HG03175 (cell line): ENCODE results near the gene NUDT3.

Source experiments
- ATAC-seq: cut with Tn5 transposase; IDR thresholded peaks from one replicate; pipeline ENCODE4 v1.9.1; 2021; ENCODE audit warnings: mild to moderate bottlenecking, moderate library complexity; ENCODE audit not compliant: unreplicated experiment

Gene NUDT3

DNA sequence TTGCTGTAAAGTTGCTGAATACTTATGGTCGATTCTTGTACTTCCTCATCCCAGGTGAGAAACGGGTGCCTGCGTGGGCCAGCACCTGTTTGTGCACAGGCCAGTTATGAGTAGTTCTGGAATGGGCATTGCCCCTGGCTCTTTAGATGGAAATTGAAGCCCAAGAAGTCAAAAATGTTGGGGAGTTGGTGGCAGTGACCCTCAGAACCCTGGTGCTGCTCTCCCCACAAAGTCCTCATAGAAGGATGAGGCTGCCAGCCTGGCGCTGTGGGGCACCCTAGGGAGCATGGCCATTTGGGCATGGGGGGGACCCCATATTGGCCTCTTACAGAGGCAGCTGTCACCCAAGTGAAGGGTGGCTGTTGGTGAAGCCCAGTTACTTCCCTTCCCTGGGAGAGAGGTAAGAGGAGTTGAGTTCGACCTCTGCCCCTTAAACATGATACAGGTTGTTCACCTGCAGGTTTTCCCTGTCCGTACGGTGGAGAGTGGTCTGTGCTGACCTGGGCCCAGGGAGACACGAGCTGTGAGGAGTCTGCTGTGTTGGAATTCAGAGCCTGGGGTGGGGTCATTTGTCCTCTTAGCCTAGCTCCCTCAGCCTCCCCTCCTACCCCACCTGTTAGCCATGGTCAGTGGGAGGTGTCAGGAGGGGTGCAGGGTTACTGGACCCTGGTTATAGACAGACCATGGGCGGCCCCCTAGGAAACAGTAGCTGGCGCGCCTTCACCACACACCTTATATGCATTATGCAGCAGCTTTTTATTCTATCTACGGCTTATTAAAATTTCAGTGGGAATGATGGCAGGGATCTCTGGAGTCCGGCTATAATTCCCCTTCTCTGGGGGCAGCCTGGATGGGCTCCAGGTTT, 150.9 kb downstream of the NUDT3 start:
- no peak for ATAC-seq

DNA sequence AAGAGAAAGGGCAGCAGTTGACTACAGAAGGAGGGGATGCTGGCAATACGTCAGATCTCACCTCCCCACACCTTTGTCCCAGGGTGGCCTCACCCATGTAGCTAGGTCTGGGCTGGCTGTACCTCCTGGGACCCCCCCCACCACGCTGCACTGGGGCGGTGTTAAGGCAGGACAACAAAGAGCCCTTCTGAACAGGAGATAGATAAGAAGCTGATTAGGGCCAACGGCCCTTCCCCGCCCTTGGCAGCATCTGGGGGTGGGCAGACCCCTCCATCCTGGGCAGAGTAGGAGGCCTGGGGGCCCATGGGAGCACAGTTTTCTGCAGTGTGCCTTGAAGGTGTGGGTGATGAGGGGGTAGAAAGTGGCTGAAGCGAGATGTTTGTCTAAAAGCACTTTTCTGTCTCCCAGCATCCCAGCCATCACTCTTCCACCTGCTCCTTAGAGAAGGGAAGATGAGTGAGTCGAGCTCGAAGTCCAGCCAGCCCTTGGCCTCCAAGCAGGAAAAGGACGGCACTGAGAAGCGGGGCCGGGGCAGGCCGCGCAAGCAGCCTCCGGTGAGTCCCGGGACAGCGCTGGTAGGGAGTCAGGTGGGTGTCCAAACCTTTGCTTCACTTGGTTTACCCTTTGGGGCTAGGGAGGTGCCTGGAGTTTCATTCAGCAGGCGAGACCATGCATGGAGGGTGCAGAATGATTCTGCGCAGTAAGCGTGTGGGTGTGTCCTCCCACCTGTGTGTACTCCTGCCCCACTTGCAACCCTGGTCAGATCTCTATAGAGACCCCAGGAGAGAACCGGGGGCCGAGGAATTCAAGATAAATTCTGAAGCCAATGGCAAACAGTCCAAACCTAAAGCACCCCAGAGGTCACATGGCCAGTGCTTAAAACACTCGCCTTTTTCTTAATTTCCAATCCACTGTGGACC, 151.9 kb downstream of the NUDT3 start:
- ATAC-seq, result no peak

DNA sequence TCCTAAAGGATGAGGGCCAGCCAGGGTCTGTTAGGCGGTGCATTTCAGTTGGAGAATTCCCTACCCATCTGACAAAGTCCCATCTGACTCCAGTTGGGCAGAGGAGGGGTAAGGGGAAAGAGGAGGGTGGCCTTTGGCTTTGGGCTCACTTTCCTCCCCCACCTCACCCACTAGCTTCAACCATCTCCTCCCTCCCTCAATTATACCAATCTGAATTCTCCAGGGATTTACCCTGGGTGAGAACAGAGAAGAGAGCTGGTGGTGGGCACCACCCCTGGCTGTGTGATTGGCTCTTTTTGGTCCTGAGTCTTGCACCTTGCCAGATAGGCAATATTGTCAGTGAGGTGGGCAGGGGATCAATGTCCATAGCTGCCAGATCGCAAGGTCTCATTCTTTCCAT, 152.6 kb downstream of the NUDT3 start:
- ATAC-seq, result no peak

DNA sequence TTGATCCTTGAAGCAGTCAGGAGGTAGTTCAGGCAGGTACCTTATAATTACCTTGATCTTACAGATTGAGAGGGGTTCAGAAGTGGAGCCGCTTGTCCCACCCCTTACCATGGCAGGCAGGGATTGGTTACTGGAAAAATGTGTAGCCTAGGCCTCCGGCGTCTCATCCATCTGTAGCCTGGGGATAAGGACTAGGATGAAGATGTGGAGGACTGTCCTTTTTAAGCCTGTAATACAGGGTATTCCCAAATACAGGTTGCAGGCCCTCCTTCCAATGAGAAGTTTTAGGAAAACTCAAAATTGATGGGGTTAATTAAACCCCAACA, 153.0 kb downstream of the NUDT3 start:
- no peak for ATAC-seq

DNA sequence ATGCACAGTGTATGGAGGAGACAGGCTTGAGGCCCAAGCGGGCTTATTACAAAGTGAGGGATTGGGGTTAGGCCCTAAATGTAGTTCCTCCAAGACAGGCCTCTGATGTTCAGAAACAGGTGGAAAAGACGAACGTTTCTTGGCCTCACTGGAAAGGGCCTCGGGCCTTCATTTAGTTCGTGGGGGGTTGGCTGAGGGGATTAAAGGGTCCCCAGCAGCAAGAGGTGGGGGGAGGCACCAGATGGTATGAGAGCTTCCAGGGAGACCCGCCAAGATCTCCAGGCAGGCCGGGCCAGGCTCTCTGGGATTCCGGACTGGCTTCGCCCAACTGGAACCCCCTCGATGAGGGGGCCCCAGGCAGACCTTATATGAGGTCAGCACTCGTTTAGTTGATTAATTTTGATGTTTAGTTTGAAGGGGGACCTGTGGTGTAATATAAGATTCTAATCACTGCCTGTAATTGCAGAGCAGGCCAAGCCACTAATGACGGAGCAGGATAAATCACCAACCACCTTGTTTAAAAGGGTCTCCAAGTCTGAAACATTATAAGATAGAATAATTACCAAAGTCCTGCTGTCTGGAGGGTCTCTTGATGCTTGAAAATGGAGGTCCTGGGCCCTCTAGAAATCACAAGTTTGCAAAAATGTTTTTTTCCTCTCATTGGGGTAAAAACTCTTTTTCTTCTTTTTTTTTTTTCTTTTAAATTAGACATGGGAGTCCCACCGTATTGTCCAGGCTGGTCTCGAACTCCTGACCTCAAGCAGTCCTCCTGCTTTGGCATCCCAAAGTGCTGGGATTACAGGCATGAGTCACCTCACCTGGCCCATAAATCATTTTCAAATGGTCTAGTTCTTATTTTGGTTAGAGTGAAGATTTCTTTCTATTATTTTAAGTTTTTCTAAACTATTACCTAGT, 153.6 kb downstream of the NUDT3 start:
- no peak for ATAC-seq

DNA sequence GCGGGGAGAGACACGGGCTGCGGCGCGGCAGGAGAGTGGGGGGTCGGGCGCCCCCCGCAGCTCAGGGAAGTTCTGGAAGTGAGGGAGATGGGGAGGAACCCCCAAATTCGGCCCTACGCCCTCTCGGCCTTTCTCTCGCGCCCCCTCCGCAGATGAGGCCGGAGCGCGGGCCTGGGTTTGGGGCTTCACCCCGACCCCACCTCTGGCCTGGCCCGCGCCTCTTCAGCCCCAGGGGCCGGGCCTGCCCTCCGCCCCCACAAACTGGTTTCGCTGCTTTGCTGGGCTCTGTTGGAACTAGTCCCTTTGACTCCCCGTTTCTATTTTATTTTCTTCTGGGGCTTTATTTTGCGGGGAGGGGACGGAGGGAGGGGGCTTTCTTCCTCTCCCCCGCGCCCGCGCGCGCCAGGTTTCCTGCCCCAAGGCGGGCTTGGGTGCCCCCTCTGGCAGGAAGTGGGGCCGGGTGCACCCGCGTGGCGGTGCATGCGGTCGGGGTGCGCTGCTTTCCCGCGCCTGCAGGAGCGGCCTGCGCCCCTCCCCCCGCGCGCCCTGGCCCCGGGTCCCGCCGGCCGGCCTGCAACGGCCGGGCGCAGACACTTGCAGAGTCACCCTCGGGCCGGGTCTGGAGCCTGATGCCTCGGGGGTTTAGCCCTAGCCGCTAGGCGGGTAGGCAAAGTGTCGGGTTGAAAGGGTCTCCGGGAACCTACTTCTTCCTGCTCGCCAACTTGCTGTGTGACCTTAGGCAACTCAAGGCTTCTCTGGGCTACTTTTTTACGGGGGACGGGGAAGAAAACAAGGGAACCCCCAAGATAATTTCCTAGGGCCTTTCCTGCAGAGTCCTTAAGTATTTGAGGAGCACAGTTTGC, 154.5 kb downstream of the NUDT3 start:
- no peak for ATAC-seq

DNA sequence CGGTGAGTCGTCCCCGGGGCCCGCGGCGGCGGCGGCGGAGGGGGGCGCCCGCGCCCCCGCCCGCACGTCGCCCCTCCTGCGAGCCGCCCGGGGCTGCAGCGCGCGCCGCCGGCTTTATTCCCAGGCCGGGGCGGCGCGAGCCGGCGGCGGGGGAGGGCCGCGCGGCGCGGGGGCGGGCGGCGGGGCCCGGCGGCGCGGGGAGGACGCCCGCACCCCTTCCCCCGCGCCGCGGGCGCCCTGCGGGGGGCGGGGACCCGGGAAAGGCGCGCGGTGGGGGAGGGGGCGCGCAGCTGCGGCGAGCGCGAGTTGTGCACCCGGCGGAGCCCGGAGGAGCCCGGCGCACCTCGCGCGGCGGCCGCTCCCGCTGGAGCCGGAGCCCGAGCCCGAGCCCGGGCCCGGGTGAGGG, 155.2 kb downstream of the NUDT3 start:
- peak; percentile 5 for ATAC-seq

DNA sequence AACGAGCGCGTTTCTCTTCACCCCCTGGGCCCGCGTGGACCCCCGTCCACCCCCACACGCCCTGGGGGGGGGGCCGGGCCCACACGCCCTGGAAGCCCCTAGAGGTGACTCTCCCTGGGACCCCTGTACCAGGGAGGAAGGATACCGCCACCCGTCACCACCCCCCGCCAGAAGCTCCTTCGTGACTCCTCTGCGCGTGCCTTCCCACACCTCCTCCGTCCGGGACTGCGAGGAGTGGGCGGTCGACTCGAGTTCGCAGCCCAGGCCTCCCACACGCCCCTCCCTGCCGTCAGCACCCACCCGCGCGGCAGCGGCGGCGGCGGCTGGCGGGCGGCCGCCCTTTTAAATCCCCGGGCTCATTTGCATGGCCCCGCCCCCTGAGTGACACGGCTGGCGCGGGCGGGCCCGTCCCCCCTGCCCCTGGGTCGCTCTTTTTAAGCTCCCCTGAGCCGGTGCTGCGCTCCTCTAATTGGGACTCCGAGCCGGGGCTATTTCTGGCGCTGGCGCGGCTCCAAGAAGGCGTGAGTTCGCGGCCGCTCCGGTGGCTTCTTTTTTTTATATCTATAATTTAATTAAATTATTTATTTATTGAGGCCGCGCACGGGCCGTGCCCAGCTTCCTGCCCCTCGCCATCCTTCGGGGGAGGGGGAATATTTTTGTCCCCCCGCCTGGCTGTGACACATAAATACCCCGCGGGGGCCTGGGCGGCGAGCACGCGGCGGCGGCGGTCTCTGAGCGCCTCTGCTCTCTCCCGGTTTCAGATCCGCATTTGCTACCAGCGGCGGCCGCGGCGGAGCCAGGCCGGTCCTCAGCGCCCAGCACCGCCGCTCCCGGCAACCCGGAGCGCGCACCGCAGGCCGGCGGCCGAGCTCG, 155.8 kb downstream of the NUDT3 start, which contains the start of gene HMGA1:
Gene HMGA1, plus strand, starts transcription at position 431 of the 873 bp plus-strand sequence. CDS start 3,908 bp downstream, outside the sequence.
- ATAC-seq, result peak; percentile 67

DNA sequence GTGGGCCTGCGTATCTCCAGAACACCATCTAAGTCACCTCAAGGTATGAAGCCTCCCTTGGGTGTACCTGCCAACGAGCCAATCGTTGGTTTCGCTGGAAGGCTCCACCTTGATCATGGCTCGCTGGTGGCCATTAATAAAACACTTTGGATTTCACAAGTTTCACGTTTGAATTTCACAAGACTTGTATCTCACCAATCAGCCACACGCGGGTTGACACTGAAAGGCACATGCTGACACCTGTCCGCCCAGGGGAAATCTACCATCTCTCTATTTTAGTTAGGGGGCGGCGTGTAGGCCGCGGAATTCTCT, 156.4 kb downstream of the NUDT3 start:
- peak; percentile 11 for ATAC-seq

DNA sequence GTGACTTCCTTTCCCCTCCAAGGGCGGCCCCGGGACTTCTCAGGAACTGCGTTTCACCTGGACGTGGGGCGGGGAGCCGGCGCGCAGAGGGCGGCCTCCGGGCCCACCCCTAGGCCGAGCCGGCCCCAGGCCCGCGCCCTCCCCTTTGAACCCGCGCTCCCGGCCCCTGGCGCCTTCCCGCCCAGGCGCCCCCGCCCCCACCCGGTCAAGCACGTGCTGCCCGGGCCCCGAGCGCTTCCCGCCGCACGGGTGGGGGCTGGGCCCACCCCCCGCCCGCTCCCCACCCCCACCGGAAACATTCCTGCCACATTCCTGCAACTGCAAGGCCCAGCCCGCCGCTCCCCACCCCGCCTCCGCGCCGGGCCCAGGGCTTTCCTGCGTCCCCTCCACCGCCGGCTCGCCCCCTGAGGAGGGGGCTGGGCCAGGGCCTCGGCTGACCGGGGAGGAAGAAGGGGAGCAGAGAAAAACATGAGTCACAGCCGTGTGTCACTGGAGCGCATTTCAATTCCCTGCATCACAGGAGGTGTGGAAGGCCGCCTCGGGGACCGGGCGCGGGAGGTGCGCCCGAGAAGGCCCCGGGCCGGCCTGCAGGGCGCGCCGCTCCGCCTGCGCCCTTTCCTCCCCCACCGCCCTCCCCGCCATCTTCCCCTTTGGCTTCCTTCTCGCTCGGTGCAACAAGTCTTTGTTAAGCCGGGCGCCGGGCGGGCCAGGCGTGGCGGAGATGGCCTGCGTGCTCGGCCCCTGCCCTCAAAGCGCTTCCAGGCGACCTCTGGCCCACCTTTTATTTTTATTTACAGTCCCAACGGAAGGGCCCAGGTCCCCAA, 156.9 kb downstream of the NUDT3 start:
- ATAC-seq, result peak; percentile 2

DNA sequence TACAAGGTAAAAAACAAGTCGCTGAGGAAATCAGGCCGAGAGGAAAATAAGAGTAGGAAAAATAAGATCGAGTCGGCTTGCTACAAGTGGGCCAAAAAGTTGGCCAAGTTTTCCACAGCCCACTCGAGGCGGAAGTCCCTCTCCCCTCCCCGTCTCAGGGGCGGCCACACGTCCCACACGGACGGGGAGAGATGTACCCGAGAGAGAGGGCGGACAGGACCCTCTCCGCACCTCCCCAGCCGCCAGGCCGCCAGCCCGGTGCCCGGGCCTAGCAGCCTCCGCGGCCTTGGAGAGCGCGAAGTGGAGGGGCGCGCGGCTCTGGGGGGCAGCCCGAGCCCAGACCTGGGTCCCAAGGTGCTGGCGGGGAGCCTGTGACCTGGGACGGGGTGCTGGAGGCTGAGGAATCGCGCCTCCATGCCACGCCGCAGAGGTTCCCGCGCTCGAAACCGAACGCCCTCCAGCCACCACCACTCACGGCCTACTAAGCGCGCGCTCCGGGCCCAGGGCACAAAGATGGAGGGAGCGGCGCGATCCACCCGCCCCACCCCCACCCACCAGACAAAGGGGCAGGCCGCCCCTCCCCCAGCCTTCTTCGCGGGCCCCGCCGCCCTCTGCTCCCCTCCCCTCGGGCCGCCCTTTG, 157.7 kb downstream of the NUDT3 start:
- no peak for ATAC-seq

DNA sequence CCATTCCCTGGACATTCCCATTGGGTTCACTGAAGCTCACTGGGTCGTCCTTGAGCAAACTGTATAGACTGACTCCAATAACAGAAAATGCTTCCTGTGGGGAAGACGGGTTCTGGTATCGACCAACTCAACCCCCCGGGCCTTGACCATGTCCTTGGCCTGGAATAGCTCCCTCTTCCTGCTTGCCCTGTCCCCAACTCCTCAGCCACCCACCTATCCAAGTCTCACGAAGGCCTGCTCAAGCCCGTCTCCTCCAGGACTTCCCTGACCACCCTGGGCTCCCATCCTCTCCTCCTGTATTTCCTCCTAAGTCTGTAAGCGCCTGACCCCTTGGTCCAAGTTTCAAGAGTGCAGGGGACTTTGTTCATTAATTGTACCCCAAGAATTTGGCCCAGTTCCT, 158.6 kb downstream of the NUDT3 start:
- no peak for ATAC-seq

DNA sequence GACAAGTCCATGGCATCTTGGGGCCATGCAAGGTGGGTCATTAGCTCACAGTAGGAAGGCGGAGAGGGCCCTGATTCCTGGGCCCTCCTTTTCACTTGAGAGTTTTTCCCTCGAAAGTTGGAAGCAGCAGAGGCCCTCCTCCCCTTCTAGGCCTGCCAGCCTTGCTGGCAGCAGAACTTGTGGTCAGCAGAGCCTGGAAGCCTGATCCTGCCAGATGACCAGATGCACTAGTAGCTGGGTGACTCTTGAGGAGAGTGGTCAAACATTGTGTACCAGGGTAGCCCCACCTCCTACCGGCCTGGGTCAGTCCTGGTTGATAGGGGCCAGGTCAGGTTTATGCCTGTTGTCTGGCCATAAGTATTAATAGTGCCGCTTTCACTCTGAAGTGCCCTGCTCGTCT, 159.6 kb downstream of the NUDT3 start:
- ATAC-seq, result no peak

DNA sequence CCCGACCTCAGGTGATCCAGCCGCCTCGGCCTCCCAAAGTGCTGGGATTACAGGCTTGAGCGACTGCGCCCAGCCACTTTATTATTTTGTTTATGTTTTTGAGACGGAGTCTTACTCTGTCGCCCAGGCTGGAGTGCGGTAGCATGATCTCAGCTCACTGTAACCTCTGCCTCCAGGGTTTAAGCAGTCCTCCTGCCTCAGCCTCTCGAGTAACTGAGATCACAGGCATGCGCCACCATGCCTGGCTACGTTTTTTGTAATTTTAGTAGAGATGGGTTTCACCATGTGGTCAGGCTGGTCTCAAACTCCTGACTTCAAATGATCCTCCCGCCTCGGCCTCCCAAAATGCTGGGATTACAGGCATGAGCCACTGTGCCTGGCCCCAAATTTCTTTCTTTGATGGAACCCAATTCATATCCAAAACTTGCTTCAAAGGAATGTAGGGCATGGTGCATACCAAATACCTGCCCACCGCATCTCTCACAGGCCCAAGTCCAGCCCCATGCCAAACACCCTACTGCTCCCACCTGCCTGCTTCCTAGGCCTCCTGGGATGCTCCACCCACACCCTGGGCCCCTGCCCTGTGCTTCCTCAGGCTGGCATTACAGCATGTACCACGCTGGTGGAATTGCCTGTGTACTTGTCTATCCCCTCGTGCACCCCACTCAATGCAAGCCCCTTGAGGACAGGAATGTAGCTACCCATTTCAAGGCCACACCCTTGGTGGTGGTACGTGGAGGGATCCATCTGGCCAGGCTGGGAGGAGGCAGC, 160.7 kb downstream of the NUDT3 start:
- no peak for ATAC-seq

DNA sequence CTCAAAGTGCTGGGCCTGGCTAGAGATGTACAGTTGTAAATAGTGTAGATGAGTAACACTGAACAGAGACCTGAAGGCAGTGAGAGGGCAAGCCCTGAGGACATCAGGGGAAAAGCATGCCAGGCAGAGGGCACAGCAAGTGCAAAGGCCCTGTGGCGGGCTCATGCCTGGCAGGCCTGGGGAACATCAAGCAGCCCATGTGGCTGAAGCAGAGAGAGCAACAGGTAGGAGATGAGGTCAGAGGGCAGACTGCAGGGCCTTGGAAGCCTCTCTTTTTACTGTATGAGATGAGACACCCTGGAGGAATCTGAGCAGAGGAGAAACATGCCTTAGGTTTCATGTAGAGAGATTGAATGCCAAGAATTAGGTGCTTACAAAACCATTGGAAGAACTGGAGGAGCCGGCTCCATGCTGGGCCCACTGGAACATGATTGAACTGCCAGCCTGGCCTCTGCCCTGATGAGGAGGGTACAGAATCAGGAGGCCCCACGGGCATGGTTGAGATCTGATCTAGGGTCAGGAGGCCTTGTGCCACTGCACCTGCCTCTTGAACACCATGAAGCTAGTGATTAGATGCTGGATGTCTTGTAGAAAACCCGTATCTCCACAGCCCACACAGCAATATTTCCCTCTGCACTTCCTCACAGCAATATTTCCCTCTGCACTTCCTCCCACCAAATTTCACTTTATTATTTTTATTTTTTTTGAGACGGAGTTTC, 161.7 kb downstream of the NUDT3 start:
- ATAC-seq, result no peak

DNA sequence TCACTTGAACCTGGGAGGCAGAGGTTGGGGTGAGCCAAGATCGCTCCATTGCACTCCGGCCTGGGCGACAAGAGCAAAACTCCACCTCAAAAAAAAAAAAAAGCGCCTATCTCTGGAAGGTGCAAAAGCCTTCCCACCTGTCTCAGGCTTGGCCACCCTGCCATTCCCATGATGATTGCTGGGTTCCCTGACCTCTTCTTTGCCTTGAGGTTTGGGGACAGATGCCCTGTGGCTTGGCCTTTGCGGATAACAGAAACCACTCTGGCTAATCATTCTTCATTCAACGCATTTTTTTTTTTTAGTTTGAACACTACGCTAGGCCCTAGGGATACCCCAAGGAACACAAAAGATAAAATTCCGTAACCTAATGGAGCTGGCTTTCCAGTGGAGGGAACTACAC, 162.6 kb downstream of the NUDT3 start:
- no peak for ATAC-seq
